Neural cell (in vitro differentiated cells): ENCODE results near the gene HDDC3. TPM values are rescaled to one million over a fixed set of nuclear protein-coding genes. Genes with fewer than 3 reads are reported as not detected.

Source experiments
- H2AFZ ChIP-seq: fragments of 200-600, 300-800 bp; sonication (generic), shearing (Covaris generic); 2 replicates; pipeline ENCODE4 v1.6.0; 2014; ENCODE audit warnings: low read depth, mild to moderate bottlenecking, antibody characterized with exemption, low read length, moderate library complexity
- H3F3A ChIP-seq: fragments of 200-600 bp; shearing (Covaris generic); 2 replicates; pipeline ENCODE4 v1.6.1; 2016; ENCODE audit warnings: mild to moderate bottlenecking, moderate library complexity, mixed read lengths, antibody characterized with exemption, low read length; ENCODE audit not compliant: insufficient read depth, poor library complexity, severe bottlenecking
- H3K27ac ChIP-seq: fragments of 200-600, 300-800 bp; sonication (generic), shearing (Covaris generic); 2 replicates; pipeline ENCODE4 v1.5.1; 2014; ENCODE audit warnings: mild to moderate bottlenecking, low read length, moderate library complexity
- H3K27me3 ChIP-seq: fragments of 300-800, 200-600 bp; sonication (generic), shearing (Covaris generic); 2 replicates; pipeline ENCODE4 v1.6.0; 2014; ENCODE audit warnings: mild to moderate bottlenecking, low read depth, low read length, moderate library complexity; ENCODE audit not compliant: insufficient read depth
- H3K36me3 ChIP-seq: fragments of 300-800, 200-600 bp; sonication (generic), shearing (Covaris generic); 2 replicates; pipeline ENCODE4 v1.5.1; 2014; ENCODE audit warnings: mild to moderate bottlenecking, antibody characterized with exemption, low read length, moderate library complexity; ENCODE audit not compliant: insufficient read depth
- H3K4me2 ChIP-seq: fragments of 300-800, 200-600 bp; sonication (generic), shearing (Covaris generic); 2 replicates; pipeline ENCODE4 v1.6.0; 2014; ENCODE audit warnings: mild to moderate bottlenecking, low read length
- H3K4me3 ChIP-seq: fragments of 300-800, 200-600 bp; sonication (generic), shearing (Covaris generic); 2 replicates; pipeline ENCODE4 v1.5.1; 2014; ENCODE audit warnings: mild to moderate bottlenecking, low read length, moderate library complexity
- H3K79me2 ChIP-seq: fragments of 200-600 bp; shearing (Covaris generic); replicated peaks from 2 replicates; pipeline ENCODE4 v1.6.0; 2014; ENCODE audit warnings: mild to moderate bottlenecking, low read length, moderate library complexity; ENCODE audit not compliant: insufficient read depth
- H3K9ac ChIP-seq: fragments of 300-800, 200-600 bp; sonication (generic), shearing (Covaris generic); 2 replicates; pipeline ENCODE4 v1.6.1; 2016; ENCODE audit warnings: mild to moderate bottlenecking, low read length, mixed read lengths
- H3K9me2 ChIP-seq: fragments of 200-600 bp; shearing (Covaris generic); 2 replicates; pipeline ENCODE4 v1.6.1; 2016; ENCODE audit warnings: mild to moderate bottlenecking, low read length, mixed read lengths; ENCODE audit not compliant: insufficient read depth
- H3K9me3 ChIP-seq: fragments of 200-600, 300-800 bp; sonication (generic), shearing (Covaris generic); 2 replicates; pipeline ENCODE4 v1.6.1; 2016; ENCODE audit warnings: mild to moderate bottlenecking, mixed run types, low read length, moderate library complexity, mixed read lengths
- H4K20me1 ChIP-seq: fragments of 200-600 bp; shearing (Covaris generic); 2 replicates; pipeline ENCODE4 v1.6.1; 2016; ENCODE audit warnings: mild to moderate bottlenecking, mixed run types; ENCODE audit not compliant: insufficient read depth
- EP300 ChIP-seq: fragments of 450-650 bp; conservative IDR thresholded peaks from 2 replicates; pipeline ENCODE4 v1.6.1; 2014; ENCODE audit warnings: antibody characterized with exemption, mild to moderate bottlenecking, moderate library complexity; ENCODE audit not compliant: poor library complexity, severe bottlenecking
- EZH2 ChIP-seq: fragments of 200-600, 300-800 bp; shearing (Covaris generic), sonication (generic); IDR thresholded peaks from 2 replicates; pipeline ENCODE4 v1.6.1; 2014; ENCODE audit warnings: antibody characterized with exemption, low read length, borderline replicate concordance, mild to moderate bottlenecking; ENCODE audit not compliant: insufficient read depth, poor library complexity, severe bottlenecking
- MXI1 ChIP-seq: fragments of 450-650 bp; conservative IDR thresholded peaks from 2 replicates; pipeline ENCODE4 v1.6.1; 2014; ENCODE audit warnings: antibody characterized with exemption, mild to moderate bottlenecking; ENCODE audit not compliant: poor library complexity, severe bottlenecking
- POLR2AphosphoS5 ChIP-seq: IDR thresholded peaks from 2 replicates; pipeline ENCODE4 v1.6.1; 2012
- RAD21 ChIP-seq: fragments of 450-650 bp; conservative IDR thresholded peaks from 2 replicates; pipeline ENCODE4 v1.6.1; 2014; ENCODE audit warnings: antibody characterized with exemption, mild to moderate bottlenecking, moderate library complexity
- SMC3 ChIP-seq: fragments of 450-650 bp; conservative IDR thresholded peaks from 2 replicates; pipeline ENCODE4 v1.6.1; 2014; ENCODE audit warnings: antibody characterized with exemption, mild to moderate bottlenecking, moderate library complexity; ENCODE audit not compliant: poor library complexity
- TAF1 ChIP-seq: IDR thresholded peaks from 2 replicates; pipeline ENCODE4 v1.6.1; 2012; ENCODE audit warnings: low read depth
- polyA plus RNA-seq: library from polyadenylated mRNA; depleted of rRNA; stranded (reverse); fragments of >200 nt; gene quantifications from 2 replicates; pipeline ENCODE4 v1.2.3, GENCODE V29; 2014
- TF ChIP-seq, protein P1 (sequence below): fragments of 450-650 bp; IDR thresholded peaks from 2 replicates; pipeline ENCODE4 v1.5.1; 2014; ENCODE audit warnings: antibody characterized with exemption, mild to moderate bottlenecking, moderate library complexity; ENCODE audit not compliant: poor library complexity, severe bottlenecking
- TF ChIP-seq, protein P2 (sequence below): IDR thresholded peaks from 2 replicates; pipeline ENCODE4 v1.6.1; 2012; ENCODE audit warnings: borderline replicate concordance

Gene HDDC3
- polyA plus RNA-seq, 1 donor from 2014 or later, result 20.1 TPM

DNA sequence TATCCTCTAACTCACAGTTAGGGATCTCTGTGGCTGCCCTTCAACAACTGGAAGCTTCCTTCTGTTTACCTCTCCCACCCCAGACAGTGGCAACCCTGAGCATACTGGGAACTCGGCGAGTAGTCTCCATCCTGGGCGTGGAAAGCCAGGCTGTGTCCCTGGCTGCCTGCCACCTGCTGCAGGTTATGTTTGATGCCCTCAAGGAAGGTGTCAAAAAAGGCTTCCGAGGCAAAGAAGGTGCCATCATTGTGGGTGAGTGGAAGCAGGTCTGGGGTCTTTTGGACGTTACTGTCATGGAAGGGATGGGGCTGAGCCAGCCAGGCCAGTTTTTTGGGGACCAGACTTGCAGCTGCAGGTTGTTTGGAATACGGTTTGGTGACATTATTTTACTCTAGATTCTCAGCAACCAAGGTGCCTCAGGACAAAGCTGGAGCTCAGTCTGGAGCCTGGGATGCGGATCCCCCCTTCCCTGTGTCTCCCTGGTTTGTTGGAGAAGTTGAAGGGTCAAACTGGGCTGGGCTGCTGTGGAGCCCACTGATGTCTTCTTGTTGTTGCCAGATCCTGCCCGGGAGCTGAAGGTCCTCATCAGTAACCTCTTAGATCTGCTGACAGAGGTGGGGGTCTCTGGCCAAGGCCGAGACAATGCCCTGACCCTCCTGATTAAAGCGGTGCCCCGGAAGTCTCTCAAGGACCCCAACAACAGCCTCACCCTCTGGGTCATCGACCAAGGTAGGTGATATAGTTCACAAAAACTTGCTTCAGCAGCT is 10.2 kb upstream of the HDDC3 start:
- no peaks in the 10 kb centered on the region for H4K20me1 ChIP-seq
- no peaks in the 10 kb centered on the region for H3K9me2 ChIP-seq
- TF ChIP-seq, protein P1, sequence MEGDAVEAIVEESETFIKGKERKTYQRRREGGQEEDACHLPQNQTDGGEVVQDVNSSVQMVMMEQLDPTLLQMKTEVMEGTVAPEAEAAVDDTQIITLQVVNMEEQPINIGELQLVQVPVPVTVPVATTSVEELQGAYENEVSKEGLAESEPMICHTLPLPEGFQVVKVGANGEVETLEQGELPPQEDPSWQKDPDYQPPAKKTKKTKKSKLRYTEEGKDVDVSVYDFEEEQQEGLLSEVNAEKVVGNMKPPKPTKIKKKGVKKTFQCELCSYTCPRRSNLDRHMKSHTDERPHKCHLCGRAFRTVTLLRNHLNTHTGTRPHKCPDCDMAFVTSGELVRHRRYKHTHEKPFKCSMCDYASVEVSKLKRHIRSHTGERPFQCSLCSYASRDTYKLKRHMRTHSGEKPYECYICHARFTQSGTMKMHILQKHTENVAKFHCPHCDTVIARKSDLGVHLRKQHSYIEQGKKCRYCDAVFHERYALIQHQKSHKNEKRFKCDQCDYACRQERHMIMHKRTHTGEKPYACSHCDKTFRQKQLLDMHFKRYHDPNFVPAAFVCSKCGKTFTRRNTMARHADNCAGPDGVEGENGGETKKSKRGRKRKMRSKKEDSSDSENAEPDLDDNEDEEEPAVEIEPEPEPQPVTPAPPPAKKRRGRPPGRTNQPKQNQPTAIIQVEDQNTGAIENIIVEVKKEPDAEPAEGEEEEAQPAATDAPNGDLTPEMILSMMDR, result no peak
- TF ChIP-seq SMC3 (no peak), TAF1 (no peak), RAD21 (no peak), POLR2AphosphoS5 (no peak), EZH2 (no peak)
- TF ChIP-seq, protein P2, sequence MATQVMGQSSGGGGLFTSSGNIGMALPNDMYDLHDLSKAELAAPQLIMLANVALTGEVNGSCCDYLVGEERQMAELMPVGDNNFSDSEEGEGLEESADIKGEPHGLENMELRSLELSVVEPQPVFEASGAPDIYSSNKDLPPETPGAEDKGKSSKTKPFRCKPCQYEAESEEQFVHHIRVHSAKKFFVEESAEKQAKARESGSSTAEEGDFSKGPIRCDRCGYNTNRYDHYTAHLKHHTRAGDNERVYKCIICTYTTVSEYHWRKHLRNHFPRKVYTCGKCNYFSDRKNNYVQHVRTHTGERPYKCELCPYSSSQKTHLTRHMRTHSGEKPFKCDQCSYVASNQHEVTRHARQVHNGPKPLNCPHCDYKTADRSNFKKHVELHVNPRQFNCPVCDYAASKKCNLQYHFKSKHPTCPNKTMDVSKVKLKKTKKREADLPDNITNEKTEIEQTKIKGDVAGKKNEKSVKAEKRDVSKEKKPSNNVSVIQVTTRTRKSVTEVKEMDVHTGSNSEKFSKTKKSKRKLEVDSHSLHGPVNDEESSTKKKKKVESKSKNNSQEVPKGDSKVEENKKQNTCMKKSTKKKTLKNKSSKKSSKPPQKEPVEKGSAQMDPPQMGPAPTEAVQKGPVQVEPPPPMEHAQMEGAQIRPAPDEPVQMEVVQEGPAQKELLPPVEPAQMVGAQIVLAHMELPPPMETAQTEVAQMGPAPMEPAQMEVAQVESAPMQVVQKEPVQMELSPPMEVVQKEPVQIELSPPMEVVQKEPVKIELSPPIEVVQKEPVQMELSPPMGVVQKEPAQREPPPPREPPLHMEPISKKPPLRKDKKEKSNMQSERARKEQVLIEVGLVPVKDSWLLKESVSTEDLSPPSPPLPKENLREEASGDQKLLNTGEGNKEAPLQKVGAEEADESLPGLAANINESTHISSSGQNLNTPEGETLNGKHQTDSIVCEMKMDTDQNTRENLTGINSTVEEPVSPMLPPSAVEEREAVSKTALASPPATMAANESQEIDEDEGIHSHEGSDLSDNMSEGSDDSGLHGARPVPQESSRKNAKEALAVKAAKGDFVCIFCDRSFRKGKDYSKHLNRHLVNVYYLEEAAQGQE, result no peak
- H3K79me2 ChIP-seq, result no peaks in the 10 kb centered on the region
- H3K9ac ChIP-seq, result no peak overlapping the region
- no peak overlapping the region for H3K27ac ChIP-seq
- peaks cover 13% of the 10 kb centered on the region for H3K36me3 ChIP-seq
- no peaks in the 10 kb centered on the region for H3F3A ChIP-seq
- H3K4me3 ChIP-seq, result no peak overlapping the region
- H2AFZ ChIP-seq, result no peak overlapping the region
- H3K27me3 ChIP-seq, result no peaks in the 10 kb centered on the region
- H3K4me2 ChIP-seq, result no peak overlapping the region
- no peaks in the 10 kb centered on the region for H3K9me3 ChIP-seq

DNA sequence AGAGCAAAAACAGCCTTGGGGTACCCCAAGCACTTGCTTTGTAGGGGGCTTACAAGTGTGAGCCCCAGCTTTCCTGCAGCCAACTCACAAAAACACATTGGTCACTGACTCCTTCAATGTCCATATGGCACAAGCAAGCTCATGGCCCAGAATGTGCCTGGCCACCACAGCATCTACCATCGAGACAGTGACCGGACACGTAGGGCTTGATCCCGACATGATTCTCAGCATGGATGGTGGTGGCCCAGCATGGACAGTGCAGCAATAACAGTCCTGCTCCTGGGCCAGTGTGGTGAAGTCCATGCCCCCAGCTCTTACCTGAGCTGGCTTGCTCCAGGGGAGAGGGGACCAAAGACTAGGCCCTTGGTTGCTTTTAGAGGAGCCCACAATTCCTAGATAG is 8.7 kb upstream of the HDDC3 start:
- Histone ChIP-seq H3K79me2 (peaks cover 8% of the 10 kb centered on the region), H3K9me3 (no peaks in the 10 kb centered on the region), H3K4me2 (no peak overlapping the region), H2AFZ (no peak overlapping the region), H3K9ac (no peak overlapping the region), H3K9me2 (no peaks in the 10 kb centered on the region), H3K27ac (no peak overlapping the region), H4K20me1 (no peaks in the 10 kb centered on the region), H3F3A (no peaks in the 10 kb centered on the region), H3K27me3 (no peaks in the 10 kb centered on the region), H3K36me3 (peaks cover 13% of the 10 kb centered on the region), H3K4me3 (no peak overlapping the region)
- TF ChIP-seq RAD21 (no peak), EZH2 (no peak), EP300 (no peak), MXI1 (no peak)
- TF ChIP-seq, protein P1, result no peak
